ACC112 (cell line): ENCODE results near the gene UQCR11.

Experiments
- H2AFZ ChIP-seq: fragments of 200-600 bp; sonication (generic); one replicate; pipeline ENCODE4 v1.6.0; 2017; ENCODE audit warnings: antibody characterized with exemption, low read length; ENCODE audit not compliant: unreplicated experiment
- H3K27ac ChIP-seq: fragments of 200-600 bp; sonication (generic); 2 replicates; pipeline ENCODE4 v1.5.1; 2014; ENCODE audit warnings: low read depth, mild to moderate bottlenecking, antibody characterized with exemption, low read length, moderate library complexity
- H3K27me3 ChIP-seq: fragments of 200-600 bp; sonication (generic); 2 replicates; pipeline ENCODE4 v1.6.1; 2014; ENCODE audit warnings: mild to moderate bottlenecking, antibody characterized with exemption, low read length, moderate library complexity, mixed read lengths; ENCODE audit not compliant: insufficient read depth
- H3K36me3 ChIP-seq: fragments of 200-600 bp; sonication (generic); 2 replicates; pipeline ENCODE4 v1.6.1; 2016; ENCODE audit warnings: mild to moderate bottlenecking, antibody characterized with exemption, low read length, moderate library complexity, mixed read lengths; ENCODE audit not compliant: insufficient read depth
- H3K4me1 ChIP-seq: fragments of 200-600 bp; sonication (generic); one replicate; pipeline ENCODE4 v1.6.1; 2016; ENCODE audit warnings: low read length, mixed read lengths; ENCODE audit not compliant: insufficient read depth, unreplicated experiment, control insufficient read depth
- H3K4me3 ChIP-seq: fragments of 200-600 bp; sonication (generic); 2 replicates; pipeline ENCODE4 v1.5.1; 2014; ENCODE audit warnings: mild to moderate bottlenecking, low read depth, low read length
- H3K79me2 ChIP-seq: fragments of 200-600 bp; sonication (generic); one replicate; pipeline ENCODE4 v1.6.0; 2016; ENCODE audit warnings: low read length; ENCODE audit not compliant: control insufficient read depth, unreplicated experiment, insufficient read depth

Gene UQCR11

GRCh38 chr19:1605236-1606137, at the start of gene UQCR11:
Gene UQCR11 (minus strand): TSS chr19:1605462. CDS start chr19:1605409, 53 bp downstream.
- no peaks in the 10 kb centered on the region for H3K36me3 ChIP-seq
- H3K79me2 ChIP-seq = peaks cover 34% of the 10 kb centered on the region
- H3K27ac ChIP-seq = peak within 1 kb of the TSS; percentile 65
- no peaks in the 10 kb centered on the region for H3K4me1 ChIP-seq
- peak within 1 kb of the TSS; percentile 90 for H2AFZ ChIP-seq
- peak within 1 kb of the TSS; percentile 89 for H3K4me3 ChIP-seq
- no peaks in the 10 kb centered on the region for H3K27me3 ChIP-seq

GRCh38 chr19:1654178-1654792, 49.0 kb upstream of the UQCR11 start:
- peaks cover 6% of the 10 kb centered on the region for H3K4me1 ChIP-seq
- H3K36me3 ChIP-seq = no peaks in the 10 kb centered on the region
- H2AFZ ChIP-seq = no peak overlapping the region
- no peaks in the 10 kb centered on the region for H3K27me3 ChIP-seq
- H3K4me3 ChIP-seq = no peak overlapping the region
- H3K27ac ChIP-seq = no peak overlapping the region
- H3K79me2 ChIP-seq = peaks cover 21% of the 10 kb centered on the region

DNA sequence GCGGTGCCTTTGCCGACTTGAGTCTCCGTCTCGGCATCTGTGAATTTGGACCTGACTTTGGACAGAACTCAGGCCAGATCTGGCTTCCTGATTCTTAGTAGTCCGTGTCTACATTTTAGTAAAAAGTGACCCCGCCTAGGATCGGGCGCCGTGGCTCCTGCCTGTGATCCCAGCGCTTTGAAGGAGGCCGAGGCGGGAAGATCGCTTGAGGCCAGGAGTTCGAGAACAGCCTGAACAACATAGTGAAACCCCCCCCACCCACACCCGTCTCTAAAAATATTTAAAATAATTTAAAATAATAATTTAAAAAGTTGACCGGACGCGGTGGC, 48.0 kb upstream of the UQCR11 start:
- H3K27ac ChIP-seq = peak overlapping the region; percentile 78
- H3K36me3 ChIP-seq = no peaks in the 10 kb centered on the region
- peaks cover 24% of the 10 kb centered on the region for H3K79me2 ChIP-seq
- peak overlapping the region; percentile 89 for H3K4me3 ChIP-seq
- no peaks in the 10 kb centered on the region for H3K27me3 ChIP-seq
- peaks cover 6% of the 10 kb centered on the region for H3K4me1 ChIP-seq
- H2AFZ ChIP-seq = peak overlapping the region; percentile 82

DNA sequence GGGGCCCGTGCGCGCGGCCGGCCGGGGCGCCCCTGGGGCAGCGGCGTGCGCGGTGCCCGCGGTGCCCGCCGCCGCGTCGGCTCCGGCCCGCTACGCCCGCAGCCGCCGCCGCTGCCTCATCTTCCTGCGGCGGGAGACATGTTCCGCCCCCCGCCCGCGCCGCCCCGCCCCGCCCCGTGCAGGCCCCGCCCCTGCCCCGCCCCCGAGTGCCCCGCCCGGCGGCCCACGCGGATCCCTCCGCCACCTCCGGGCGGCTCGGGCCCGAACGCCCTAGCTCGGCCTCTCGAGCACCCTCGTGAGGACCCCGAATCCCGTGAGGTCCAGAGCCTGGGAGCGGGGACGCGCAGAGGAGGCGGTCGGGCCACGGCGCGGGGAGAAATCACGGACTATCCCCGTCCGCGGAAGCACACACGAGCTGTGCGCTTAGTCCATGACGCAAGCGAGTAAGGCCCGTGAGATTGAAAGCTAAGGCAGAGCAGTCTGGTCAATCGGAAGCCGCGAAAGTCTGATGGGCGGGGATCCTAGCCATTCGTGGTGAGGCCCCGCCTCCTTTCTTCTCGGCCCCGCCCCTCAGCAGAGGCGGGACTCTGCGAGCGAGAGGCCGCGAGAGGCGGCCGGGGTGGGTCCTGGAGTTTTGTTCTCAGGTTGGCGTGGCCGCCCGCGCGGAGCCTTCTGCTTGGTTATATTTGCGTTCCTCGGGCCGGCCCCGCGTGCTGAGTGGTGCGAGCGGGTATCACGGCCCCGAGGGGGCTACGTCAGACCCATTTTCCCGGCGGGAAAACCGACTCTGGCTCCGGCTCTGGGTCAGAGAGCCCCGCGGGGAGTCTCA, 47.4 kb upstream of the UQCR11 start, which contains the start of gene TCF3:
Gene TCF3 (minus strand): TSS at position 145 of the 829 bp plus-strand sequence. CDS start 2,367 bp downstream, outside the sequence.
- Histone ChIP-seq H3K27ac (peak within 1 kb of the TSS; percentile 99), H3K4me1 (peaks cover 6% of the 10 kb centered on the region), H2AFZ (peak within 1 kb of the TSS; percentile 82)

GRCh38 chr19:1651568-1652291, 46.5 kb upstream of the UQCR11 start:
- H2AFZ ChIP-seq = no peak overlapping the region
- H3K79me2 ChIP-seq = peaks cover 24% of the 10 kb centered on the region
- H3K27ac ChIP-seq = no peak overlapping the region
- peak overlapping the region; percentile 87 for H3K4me3 ChIP-seq
- H3K4me1 ChIP-seq = peaks cover 6% of the 10 kb centered on the region
- H3K36me3 ChIP-seq = no peaks in the 10 kb centered on the region
- no peaks in the 10 kb centered on the region for H3K27me3 ChIP-seq

More for the DNA sequence above, 47.4 kb upstream of the UQCR11 start, which contains the start of gene TCF3:
- peak within 1 kb of the TSS; percentile 89 for H3K4me3 ChIP-seq
- H3K27me3 ChIP-seq = no peaks in the 10 kb centered on the region
- H3K79me2 ChIP-seq = peaks cover 24% of the 10 kb centered on the region
- H3K36me3 ChIP-seq = no peaks in the 10 kb centered on the region

DNA sequence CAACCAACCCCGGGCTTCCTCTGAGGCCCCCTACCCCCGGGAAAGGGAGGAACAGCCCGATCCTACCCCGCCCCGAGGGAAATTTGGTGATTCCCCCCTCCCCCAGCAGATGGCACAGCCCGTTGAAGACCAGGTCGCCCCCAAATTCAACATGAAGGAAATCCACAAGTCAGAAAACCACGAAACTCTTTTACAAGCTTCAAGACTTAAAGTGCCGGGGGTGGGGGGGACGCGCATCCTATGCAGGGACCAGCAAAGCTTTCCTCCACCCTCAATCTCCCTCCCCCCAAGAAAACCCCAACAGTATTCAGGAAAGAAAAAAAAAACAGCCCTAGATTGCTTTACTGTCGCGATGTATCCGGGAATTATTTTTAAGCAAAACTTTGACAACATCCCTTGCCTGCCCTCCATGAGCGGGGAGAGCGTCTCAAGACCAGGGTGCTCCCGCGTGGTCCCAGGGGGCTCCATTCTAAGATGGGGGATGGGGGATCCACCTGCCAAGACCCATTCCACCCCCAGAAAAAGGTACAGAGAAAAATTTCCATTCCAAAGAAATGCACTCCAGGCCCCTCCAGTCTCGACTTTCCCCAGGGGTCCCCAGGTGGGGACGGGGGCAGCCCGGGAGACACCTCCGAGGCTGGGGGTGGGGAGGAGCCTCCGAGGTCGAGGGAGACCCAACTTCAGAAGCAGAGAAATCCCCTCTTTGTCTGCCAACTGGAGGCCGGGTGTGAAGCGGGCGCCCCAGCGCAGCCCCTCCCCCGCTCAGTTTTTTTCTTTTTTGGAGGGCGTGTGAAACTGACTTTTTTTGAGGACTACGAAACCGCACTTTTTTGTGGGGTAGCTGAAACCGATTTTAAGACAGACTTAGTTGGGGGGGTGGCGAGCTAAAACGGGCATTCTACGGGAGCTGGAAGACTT, 45.6 kb upstream of the UQCR11 start:
- Histone ChIP-seq H3K27ac (no peak overlapping the region), H3K4me1 (peaks cover 6% of the 10 kb centered on the region), H3K27me3 (no peaks in the 10 kb centered on the region), H3K36me3 (no peaks in the 10 kb centered on the region), H3K79me2 (peaks cover 24% of the 10 kb centered on the region), H2AFZ (no peak overlapping the region), H3K4me3 (peak overlapping the region; percentile 87)

DNA sequence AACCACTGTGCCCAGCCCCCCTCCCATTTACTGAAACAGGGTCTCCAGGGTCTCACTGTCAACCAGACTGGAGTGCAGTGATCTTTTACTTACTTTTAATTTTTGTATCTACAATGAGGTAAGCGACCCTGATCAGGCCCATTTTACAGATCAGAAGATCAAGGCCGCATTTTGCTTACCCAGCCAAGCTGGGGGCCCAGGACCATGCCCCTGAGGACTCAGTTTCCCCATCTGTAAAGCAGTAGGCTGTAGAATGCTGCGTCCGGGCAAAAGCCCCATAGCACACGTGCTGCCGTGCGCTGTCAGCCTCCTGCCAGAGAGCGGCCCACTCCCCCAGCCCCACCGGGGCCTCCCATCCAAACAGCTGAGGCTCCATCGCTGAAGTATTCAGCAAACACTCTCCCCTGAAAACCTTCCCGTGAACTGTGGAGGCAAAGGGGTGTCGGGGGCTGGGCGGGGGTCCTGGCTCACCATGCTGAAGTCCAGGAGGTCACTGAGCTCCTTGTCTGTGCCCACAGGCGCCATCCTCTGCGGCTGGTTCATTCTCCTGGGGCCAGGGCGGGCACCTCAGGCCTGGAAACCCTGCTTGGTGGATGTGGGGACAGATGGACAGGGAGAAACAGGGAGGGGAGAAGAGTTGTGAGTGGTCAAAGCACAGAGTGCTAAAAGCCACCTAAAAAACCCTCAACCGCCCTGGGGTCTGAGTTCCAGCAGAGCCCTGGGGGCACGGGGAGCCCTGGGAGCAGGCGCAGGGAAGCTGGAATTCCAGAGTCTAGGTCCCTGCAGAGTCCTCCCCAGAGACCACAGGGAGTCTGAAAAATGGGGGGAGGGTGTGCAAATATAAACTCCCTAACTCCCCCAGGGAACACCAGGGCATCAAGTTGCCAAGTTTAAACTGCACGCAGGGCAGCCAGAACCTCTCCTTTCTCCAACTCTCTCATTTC, 44.7 kb upstream of the UQCR11 start:
- peaks cover 24% of the 10 kb centered on the region for H3K79me2 ChIP-seq
- H3K27ac ChIP-seq = no peak overlapping the region
- no peaks in the 10 kb centered on the region for H3K27me3 ChIP-seq
- H3K36me3 ChIP-seq = no peaks in the 10 kb centered on the region
- H2AFZ ChIP-seq = no peak overlapping the region
- peak overlapping the region; percentile 87 for H3K4me3 ChIP-seq
- H3K4me1 ChIP-seq = peaks cover 6% of the 10 kb centered on the region

DNA sequence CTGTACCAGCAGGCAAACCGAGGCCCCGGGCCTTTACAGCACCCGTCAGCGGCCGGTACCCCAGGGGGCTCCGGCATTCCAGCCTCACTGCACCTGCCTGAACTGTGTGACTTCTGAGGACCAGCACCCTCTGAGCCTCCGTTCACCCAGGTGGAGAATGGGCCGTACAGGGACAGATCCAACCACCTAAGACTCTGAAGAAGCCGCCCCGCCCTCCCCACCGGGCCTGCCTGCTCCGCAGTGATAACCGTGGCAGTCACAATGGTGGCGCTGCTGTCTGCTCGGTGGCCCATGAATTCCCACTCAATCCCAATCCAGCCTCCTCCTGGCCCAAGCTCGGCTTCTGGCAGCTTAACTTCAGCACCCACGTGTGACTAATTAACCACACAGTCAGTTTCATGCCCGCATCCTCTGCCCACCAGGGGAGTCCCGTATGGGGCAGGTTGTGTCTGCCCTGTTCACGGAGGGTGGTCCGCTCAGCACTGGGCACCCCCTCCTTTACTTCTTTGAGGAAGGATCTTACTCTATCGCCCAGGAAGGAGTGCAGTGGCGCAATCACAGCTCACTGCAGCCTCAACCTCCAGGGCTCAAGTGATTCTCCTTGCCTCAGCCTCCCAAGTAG, 43.8 kb upstream of the UQCR11 start:
- H3K79me2 ChIP-seq = peaks cover 24% of the 10 kb centered on the region
- H3K27ac ChIP-seq = no peak overlapping the region

More for the DNA sequence above, 43.8 kb upstream of the UQCR11 start:
- Histone ChIP-seq H3K4me1 (peaks cover 6% of the 10 kb centered on the region), H3K36me3 (no peaks in the 10 kb centered on the region), H2AFZ (no peak overlapping the region), H3K27me3 (no peaks in the 10 kb centered on the region), H3K4me3 (no peak overlapping the region)
